IMR-90 (cell line): ENCODE measurements around the gene ACSS2.

ENCODE experiments used
- CEBPB ChIP-seq: IDR thresholded peaks from 2 replicates; pipeline ENCODE4 v1.6.1; 2012; ENCODE audit warnings: low read depth, low read length, improper control_type of control experiment
- CHD1 ChIP-seq: IDR thresholded peaks from 2 replicates; pipeline ENCODE4 v1.6.1; 2012; ENCODE audit warnings: low read depth, low read length, improper control_type of control experiment
- CTCF ChIP-seq: conservative IDR thresholded peaks from 2 replicates; pipeline ENCODE4 v1.5.1; 2012; ENCODE audit warnings: mild to moderate bottlenecking, low read depth, low read length, improper control_type of control experiment
- ELK1 ChIP-seq: fragments of 150-350 bp; IDR thresholded peaks from 2 replicates; pipeline ENCODE4 v1.6.1; 2016; ENCODE audit warnings: low read depth, mild to moderate bottlenecking, low read length, moderate library complexity, borderline replicate concordance
- FOS ChIP-seq: fragments of 150-350 bp; IDR thresholded peaks from 2 replicates; pipeline ENCODE4 v1.6.1; 2016; ENCODE audit warnings: low read depth, low read length
- MAFK ChIP-seq: IDR thresholded peaks from 2 replicates; pipeline ENCODE4 v1.6.1; 2012; ENCODE audit warnings: low read depth, low read length, improper control_type of control experiment
- MXI1 ChIP-seq: IDR thresholded peaks from 2 replicates; pipeline ENCODE4 v1.6.1; 2012; ENCODE audit warnings: low read depth, mild to moderate bottlenecking, low read length, moderate library complexity, borderline replicate concordance
- POLR2A ChIP-seq: IDR thresholded peaks from 2 replicates; pipeline ENCODE4 v1.6.1; 2012; ENCODE audit warnings: mild to moderate bottlenecking, low read depth, low read length
- RAD21 ChIP-seq: IDR thresholded peaks from 2 replicates; pipeline ENCODE4 v1.6.1; 2012; ENCODE audit warnings: low read length, improper control_type of control experiment

GRCh38 chr20:34873583-34874093 is 2.8 kb upstream of the ACSS2 start:
- TF ChIP-seq CTCF (no peak), RAD21 (no peak), POLR2A (no peak), ELK1 (no peak), CHD1 (no peak), MAFK (no peak), CEBPB (no peak), FOS (no peak), MXI1 (no peak)
